ENCODE results near the gene RBM10.

Gene RBM10

GRCh38 chrX:47197526-47197925 is 52.5 kb downstream of the RBM10 start:
- no peak for DNase-seq (ENCODE audit: low spot score)

- DNase-seq (ENCODE audit: low spot score) = no peak
Measured at GRCh38 chrX:47198026-47198686, 53.1 kb downstream of the RBM10 start.

- DNase-seq (ENCODE audit: low spot score) = no peak
Measured at GRCh38 chrX:47198687-47199080, 53.7 kb downstream of the RBM10 start.

GRCh38 chrX:47199286-47199685 is 54.3 kb downstream of the RBM10 start:
- no peak for DNase-seq (ENCODE audit: low spot score)

GRCh38 chrX:47200385-47201150 is 55.5 kb downstream of the RBM10 start:
- DNase-seq (ENCODE audit: low spot score) = no peak

- no peak for DNase-seq (ENCODE audit: low spot score)
Measured at GRCh38 chrX:47201345-47201944, 56.4 kb downstream of the RBM10 start.

DNA sequence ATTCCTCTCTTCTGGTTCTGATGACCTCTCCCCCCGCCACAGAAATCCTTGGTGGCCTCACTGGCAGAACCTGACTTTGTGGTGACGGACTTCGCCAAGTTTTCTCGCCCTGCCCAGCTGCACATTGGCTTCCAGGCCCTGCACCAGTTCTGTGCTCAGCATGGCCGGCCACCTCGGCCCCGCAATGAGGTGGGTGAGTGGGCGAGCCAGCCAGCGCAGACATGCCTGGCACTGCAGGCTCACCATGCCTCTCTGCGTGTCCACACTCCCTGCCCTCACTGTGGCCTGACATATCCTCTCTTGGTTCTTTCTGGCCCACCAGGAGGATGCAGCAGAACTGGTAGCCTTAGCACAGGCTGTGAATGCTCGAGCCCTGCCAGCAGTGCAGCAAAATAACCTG is 57.3 kb downstream of the RBM10 start:
- no peak for DNase-seq (ENCODE audit: low spot score)

DNA sequence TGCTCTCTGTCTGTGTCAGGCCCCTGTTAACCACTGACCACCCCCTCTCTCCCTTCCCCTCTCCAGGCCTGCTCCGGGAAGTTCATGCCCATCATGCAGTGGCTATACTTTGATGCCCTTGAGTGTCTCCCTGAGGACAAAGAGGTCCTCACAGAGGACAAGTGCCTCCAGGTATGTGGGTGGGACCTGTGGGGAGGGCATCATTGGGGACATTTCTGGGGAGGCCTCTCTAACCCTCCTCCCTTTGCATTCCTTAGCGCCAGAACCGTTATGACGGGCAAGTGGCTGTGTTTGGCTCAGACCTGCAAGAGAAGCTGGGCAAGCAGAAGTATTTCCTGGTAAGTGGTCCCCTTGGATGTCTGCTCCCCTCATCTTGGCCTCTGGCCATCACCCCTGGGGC is 57.9 kb downstream of the RBM10 start:
- DNase-seq (ENCODE audit: low spot score) = no peak

GRCh38 chrX:47204970-47205369 is 59.9 kb downstream of the RBM10 start:
- no peak for DNase-seq (ENCODE audit: low spot score)

GRCh38 chrX:47206316-47206715 is 61.3 kb downstream of the RBM10 start:
- no peak for DNase-seq (ENCODE audit: low spot score)

GRCh38 chrX:47208108-47208507 is 63.1 kb downstream of the RBM10 start:
- no peak for DNase-seq (ENCODE audit: low spot score)

DNA sequence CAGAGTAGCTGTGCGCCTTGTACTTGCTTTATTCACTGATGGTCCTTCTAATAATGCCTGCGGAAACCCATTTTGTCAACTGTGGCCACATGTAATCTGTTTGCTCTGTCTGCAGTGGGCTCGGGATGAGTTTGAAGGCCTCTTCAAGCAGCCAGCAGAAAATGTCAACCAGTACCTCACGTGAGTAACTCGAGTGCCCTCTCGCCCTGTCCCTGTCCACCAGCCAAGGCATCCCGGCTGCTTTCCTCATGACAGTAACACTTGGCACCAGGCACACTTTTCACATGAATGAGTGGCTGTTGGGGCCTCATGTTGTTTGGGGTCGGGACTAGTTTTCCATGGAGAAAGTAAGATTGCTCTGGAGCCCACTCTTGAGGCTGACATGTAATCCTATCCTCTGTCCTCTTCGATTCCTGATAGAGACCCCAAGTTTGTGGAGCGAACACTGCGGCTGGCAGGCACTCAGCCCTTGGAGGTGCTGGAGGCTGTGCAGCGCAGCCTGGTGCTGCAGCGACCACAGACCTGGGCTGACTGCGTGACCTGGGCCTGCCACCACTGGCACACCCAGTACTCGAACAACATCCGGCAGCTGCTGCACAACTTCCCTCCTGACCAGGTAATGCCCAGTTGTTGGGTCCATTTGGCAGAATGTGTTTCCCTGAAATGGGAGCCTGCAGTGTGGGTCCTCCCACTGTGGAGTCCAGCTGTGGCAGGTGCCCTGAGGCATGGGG is 64.7 kb downstream of the RBM10 start:
- DNase-seq (ENCODE audit: low spot score) = no peak

- no peak for DNase-seq (ENCODE audit: low spot score)
Measured at GRCh38 chrX:47210661-47211425, 65.8 kb downstream of the RBM10 start.

DNA sequence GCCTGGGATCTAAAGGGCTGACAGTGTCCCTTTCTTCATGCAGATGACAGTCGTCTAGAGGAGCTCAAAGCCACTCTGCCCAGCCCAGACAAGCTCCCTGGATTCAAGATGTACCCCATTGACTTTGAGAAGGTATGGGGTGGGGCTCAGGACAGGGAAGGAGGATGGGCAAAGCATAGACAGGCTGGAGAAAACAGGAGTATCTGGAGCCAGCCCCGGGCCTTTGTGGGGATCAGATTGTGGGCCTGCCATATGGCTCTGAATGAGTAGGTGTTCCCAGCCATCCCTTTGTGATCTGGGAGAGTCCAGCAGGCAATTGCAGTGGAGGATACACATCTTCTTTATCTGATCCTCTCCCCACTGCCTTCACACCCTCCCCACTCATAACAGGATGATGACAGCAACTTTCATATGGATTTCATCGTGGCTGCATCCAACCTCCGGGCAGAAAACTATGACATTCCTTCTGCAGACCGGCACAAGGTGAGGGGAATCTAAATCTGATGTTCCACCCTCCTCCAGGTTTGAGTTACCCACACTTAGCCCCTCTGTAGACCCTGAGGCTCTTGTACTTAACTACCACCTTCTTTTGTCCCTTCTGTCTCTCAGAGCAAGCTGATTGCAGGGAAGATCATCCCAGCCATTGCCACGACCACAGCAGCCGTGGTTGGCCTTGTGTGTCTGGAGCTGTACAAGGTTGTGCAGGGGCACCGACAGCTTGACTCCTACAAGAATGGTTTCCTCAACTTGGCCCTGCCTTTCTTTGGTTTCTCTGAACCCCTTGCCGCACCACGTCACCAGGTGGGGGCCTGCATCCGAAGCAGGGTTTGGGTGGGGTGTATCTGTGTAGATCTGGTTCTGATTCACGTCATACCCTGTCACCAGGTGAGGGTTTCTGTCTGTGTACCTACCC is 67.6 kb downstream of the RBM10 start:
- DNase-seq (ENCODE audit: low spot score) = no peak

GRCh38 chrX:47214435-47215077 is 69.5 kb downstream of the RBM10 start:
- no peak for DNase-seq (ENCODE audit: low spot score)

DNA sequence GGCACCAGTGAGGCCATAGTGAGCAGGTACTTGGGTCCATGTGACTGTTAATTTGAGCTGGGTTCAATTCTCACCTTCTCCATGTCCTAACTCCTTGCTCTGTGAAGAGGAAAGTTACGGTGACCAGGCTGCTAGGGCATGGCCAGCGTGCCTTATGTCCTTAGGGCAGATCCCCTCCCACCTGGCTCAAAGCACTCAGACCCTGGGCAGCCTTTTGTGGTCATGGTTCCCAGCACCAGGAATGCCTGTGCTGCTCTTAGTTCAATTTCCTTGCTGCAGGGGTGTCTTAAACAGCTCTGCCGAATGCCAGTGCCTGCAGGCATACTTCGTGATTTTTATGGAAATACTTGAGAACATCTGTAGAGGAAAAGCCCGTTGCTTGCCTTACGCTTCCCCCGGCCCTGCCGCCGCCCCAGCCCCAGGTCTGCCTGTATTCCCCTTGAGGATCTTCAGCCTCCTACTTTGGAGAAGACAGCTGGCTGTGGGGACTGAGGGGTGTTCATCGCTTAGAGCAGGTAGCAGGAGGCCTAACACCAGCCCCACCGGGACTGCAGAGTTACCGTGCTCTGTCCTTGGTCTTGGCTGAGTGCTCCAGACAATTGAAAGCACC is 70.4 kb downstream of the RBM10 start:
- no peak for DNase-seq (ENCODE audit: low spot score)

- DNase-seq (ENCODE audit: low spot score) = no peak
Measured at GRCh38 chrX:47216393-47216925, 71.4 kb downstream of the RBM10 start.

- peak; percentile 31 for DNase-seq (ENCODE audit: low spot score)
Measured at GRCh38 chrX:47217121-47217851, 72.3 kb downstream of the RBM10 start.

DNA sequence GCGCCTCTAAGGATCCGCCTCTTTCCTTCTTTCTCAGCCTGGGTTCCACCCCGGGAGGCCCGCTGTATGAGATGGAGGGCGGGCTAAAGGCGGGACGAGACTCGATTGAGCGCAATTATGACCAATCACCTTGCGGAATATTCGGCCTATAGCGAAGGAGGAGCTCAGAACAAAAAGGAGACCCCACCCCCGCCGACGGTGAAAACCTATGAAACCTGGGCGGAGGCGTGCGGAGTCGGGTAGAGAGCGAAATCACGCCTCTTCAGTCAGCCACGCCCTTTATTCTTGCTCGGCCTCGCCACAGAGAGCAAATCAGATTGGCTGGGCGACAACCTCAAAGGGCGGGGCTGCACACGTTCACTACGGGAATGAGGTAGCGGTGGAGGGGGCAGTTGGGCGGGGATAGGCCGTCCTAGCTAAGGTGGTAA is 72.8 kb downstream of the RBM10 start:
- peak; percentile 97 for DNase-seq (ENCODE audit: low spot score)

Data from NAMALWA (cell line).